GM12873 (cell line): ENCODE results near the gene MNAT1.

ENCODE experiments used
- TF ChIP-seq, protein P1 (sequence below): IDR thresholded peaks from 2 replicates; pipeline ENCODE4 v1.5.1; 2012; ENCODE audit warnings: low read depth, mild to moderate bottlenecking, moderate library complexity, low read length, control low read depth; ENCODE audit not compliant: insufficient read depth; ENCODE audit errors: missing control alignments

Gene MNAT1

GRCh38 chr14:60744566-60744965 lies 10.0 kb downstream of the MNAT1 start:
- TF ChIP-seq, protein P1, sequence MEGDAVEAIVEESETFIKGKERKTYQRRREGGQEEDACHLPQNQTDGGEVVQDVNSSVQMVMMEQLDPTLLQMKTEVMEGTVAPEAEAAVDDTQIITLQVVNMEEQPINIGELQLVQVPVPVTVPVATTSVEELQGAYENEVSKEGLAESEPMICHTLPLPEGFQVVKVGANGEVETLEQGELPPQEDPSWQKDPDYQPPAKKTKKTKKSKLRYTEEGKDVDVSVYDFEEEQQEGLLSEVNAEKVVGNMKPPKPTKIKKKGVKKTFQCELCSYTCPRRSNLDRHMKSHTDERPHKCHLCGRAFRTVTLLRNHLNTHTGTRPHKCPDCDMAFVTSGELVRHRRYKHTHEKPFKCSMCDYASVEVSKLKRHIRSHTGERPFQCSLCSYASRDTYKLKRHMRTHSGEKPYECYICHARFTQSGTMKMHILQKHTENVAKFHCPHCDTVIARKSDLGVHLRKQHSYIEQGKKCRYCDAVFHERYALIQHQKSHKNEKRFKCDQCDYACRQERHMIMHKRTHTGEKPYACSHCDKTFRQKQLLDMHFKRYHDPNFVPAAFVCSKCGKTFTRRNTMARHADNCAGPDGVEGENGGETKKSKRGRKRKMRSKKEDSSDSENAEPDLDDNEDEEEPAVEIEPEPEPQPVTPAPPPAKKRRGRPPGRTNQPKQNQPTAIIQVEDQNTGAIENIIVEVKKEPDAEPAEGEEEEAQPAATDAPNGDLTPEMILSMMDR, result no peak

GRCh38 chr14:60753264-60754119 lies 18.9 kb downstream of the MNAT1 start:
- TF ChIP-seq, protein P1, result no peak

DNA sequence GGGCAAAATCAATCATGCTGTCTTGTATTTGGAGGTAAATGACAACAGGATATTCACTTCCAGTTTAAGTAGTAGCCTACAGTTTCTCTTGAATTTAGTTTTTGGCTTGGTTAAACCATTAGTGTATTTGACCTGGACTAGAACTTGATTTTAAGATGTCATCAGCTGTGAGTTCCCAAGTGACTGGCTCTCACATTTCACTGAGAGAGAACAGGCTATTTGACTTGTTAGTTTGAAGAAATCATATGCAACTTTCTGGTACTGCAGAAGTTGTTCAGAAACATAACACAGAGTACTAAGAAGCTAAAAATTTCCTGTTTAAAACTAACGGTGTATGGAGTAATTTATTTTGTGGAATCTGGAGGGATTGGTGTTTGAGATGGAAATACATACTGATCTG lies 22.3 kb downstream of the MNAT1 start:
- TF ChIP-seq, protein P1, result no peak

- TF ChIP-seq, protein P1, result no peak
These were observed 23.0 kb downstream of the MNAT1 start for GRCh38 chr14:60757567-60758002.

- TF ChIP-seq, protein P1, result no peak
These were observed 24.3 kb downstream of the MNAT1 start for GRCh38 chr14:60758885-60759284.

GRCh38 chr14:60760209-60760608 lies 25.6 kb downstream of the MNAT1 start:
- TF ChIP-seq, protein P1, result no peak

- TF ChIP-seq, protein P1, result no peak
These were observed 26.2 kb downstream of the MNAT1 start for GRCh38 chr14:60760644-60761364.
